CD4-positive, alpha-beta T cell (primary cell): Measurements from ENCODE around the gene DPPA4. TPM values are rescaled to one million over a fixed set of nuclear protein-coding genes. Genes with fewer than 3 reads are reported as not detected.

Experiments
- ATAC-seq: fragments of 200-7000 bp; cut with Tn5 transposase; one replicate; pipeline ENCODE4 v1.10.0; 2022; ENCODE audit warnings: mild to moderate bottlenecking; ENCODE audit not compliant: poor library complexity
- CTCF ChIA-PET: fragments of 350-600 bp; sonication (Branson Sonifier 250); formaldehyde crosslinking; loops from one replicate; lab custom pipeline; 2021; ENCODE audit warnings: antibody characterized with exemption, inconsistent platforms; lab: Charles Lee
- POLR2A ChIA-PET: fragments of 350-600 bp; sonication (Branson Sonifier 250); formaldehyde crosslinking; loops from one replicate; lab custom pipeline; 2021; ENCODE audit warnings: antibody characterized with exemption, inconsistent platforms; lab: Charles Lee
- DNase-seq, 14 experiments: peaks; one replicate each; pipeline ENCODE4 v3.0.0-alpha.2; 2013 to 2020; ENCODE audit warnings: mixed read lengths in 2 of 14
- H3K27ac ChIP-seq, 2 donors: one replicate each; pipeline versions ENCODE4 v1.5.1 to v1.7.0; 2013; ENCODE audit warnings: low read length in 2 of 2, low read depth in 1 of 2, mild to moderate bottlenecking in 1 of 2
- H3K27me3 ChIP-seq, 2 experiments: 1 replicate in 1 of 2; 2 replicates in 1 of 2; pipeline versions ENCODE4 v1.6.1 to v1.7.0; 2013; ENCODE audit warnings: low read length in 2 of 2, control low read depth in 1 of 2, mild to moderate bottlenecking in 1 of 2, moderate library complexity in 1 of 2; ENCODE audit not compliant: insufficient read depth in 2 of 2, control insufficient read depth in 1 of 2
- H3K36me3 ChIP-seq: one replicate; pipeline ENCODE4 v1.6.1; 2013; ENCODE audit warnings: low read length, control low read depth; ENCODE audit not compliant: insufficient read depth
- H3K4me1 ChIP-seq: one replicate; pipeline ENCODE4 v1.6.1; 2013; ENCODE audit warnings: low read length, control low read depth; ENCODE audit not compliant: insufficient read depth
- H3K4me3 ChIP-seq: one replicate; pipeline ENCODE4 v1.5.1; 2013; ENCODE audit warnings: mild to moderate bottlenecking, low read length, moderate library complexity
- H3K9me3 ChIP-seq, 2 experiments: 1 replicate in 1 of 2; 2 replicates in 1 of 2; pipeline versions ENCODE4 v1.6.1 to v1.7.0; 2013; ENCODE audit warnings: low read length in 2 of 2, mild to moderate bottlenecking in 2 of 2, control low read depth in 1 of 2, moderate library complexity in 1 of 2; ENCODE audit not compliant: control insufficient read depth in 1 of 2, insufficient read depth in 1 of 2
- H3K27ac Mint-ChIP-seq: one replicate; pipeline ENCODE4 v1.8.0; 2020; ENCODE audit warnings: mixed read lengths
- H3K27me3 Mint-ChIP-seq: one replicate; pipeline ENCODE4 v1.8.0; 2021; ENCODE audit warnings: mixed read lengths
- H3K36me3 Mint-ChIP-seq: one replicate; pipeline ENCODE4 v1.8.0; 2021; ENCODE audit warnings: low read depth, mixed read lengths
- H3K4me1 Mint-ChIP-seq: one replicate; pipeline ENCODE4 v1.8.0; 2021; ENCODE audit warnings: low read depth, mixed read lengths
- H3K4me3 Mint-ChIP-seq: one replicate; pipeline ENCODE4 v1.8.0; 2020; ENCODE audit warnings: mild to moderate bottlenecking, mixed read lengths
- H3K9me3 Mint-ChIP-seq: one replicate; pipeline ENCODE4 v1.8.0; 2020; ENCODE audit warnings: mixed read lengths
- intact Hi-C, 2 experiments: fragments of 100-400 bp; cut with DNase I in 1 of 2; cut with micrococcal nuclease in 1 of 2; formaldehyde crosslinking; loops; one replicate each; pipeline versions ENCODE4 v1.15.1 to v1.9.0; 2023 to 2025; cut with DNase I, micrococcal nuclease
- total RNA-seq, 174 experiments: library from RNA in 2 of 174; stranded (reverse) in 2 of 174; gene quantifications; one replicate each; pipeline ENCODE4 v1.2.3 and lab custom pipeline; 2021 to 2026
- TF ChIP-seq, protein P1 (sequence below): fragments of 200-600 bp; IDR thresholded peaks from one replicate; pipeline ENCODE4 v1.8.0; 2022; ENCODE audit warnings: antibody characterized with exemption, mild to moderate bottlenecking

DPPA4 gene
- total RNA-seq, 2 experiments from 2014 or later, result 2.5 to 3.6 TPM

DNA sequence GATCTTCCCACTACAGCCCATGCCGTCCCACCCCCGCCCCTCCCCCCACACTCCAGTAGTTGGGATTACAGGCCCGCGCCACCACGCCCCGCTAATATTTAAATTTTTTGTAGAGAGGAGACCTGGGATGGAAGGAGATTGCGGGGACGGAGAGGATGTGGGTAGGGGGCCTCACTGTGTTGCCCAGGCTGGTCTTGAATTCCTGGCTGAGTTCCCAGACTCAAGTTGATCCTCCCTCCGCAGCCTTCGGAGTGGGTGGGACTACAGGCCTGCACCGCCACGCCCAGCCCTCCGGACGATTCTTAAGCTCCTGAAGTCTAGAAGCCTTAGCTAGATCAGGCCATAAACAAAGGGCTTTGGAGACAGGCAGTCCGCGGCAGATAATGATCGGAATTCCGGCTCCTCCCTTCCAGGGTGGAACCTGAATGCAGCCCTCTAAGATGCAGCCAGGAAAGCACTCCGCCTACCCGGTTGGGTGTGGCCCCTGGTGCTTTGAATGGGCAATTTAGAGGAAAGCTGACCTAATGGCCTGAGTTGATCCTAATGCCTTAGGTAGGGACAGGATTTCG, 21.1 kb downstream of the DPPA4 start, which contains the start of gene DPPA2:
Gene DPPA2 (minus strand): TSS at position 356 of the 569 bp plus-strand sequence. CDS start 1,975 bp downstream, outside the sequence.
- Histone ChIP-seq H3K9me3 (no peaks in the 10 kb centered on the region), H3K27ac (no peak within 1 kb of the TSS), H3K4me1 (no peaks in the 10 kb centered on the region), H3K4me3 (no peak within 1 kb of the TSS), H3K36me3 (no peaks in the 10 kb centered on the region), H3K27me3 (no peaks in the 10 kb centered on the region)
- Mint-ChIP-seq H3K27ac (no peak within 1 kb of the TSS), H3K36me3 (no peaks in the 10 kb centered on the region), H3K27me3 (no peaks in the 10 kb centered on the region), H3K4me3 (no peak within 1 kb of the TSS), H3K9me3 (no peaks in the 10 kb centered on the region), H3K4me1 (no peaks in the 10 kb centered on the region)
- ATAC-seq (no peak), DNase-seq (no peak)
- TF ChIP-seq, protein P1, sequence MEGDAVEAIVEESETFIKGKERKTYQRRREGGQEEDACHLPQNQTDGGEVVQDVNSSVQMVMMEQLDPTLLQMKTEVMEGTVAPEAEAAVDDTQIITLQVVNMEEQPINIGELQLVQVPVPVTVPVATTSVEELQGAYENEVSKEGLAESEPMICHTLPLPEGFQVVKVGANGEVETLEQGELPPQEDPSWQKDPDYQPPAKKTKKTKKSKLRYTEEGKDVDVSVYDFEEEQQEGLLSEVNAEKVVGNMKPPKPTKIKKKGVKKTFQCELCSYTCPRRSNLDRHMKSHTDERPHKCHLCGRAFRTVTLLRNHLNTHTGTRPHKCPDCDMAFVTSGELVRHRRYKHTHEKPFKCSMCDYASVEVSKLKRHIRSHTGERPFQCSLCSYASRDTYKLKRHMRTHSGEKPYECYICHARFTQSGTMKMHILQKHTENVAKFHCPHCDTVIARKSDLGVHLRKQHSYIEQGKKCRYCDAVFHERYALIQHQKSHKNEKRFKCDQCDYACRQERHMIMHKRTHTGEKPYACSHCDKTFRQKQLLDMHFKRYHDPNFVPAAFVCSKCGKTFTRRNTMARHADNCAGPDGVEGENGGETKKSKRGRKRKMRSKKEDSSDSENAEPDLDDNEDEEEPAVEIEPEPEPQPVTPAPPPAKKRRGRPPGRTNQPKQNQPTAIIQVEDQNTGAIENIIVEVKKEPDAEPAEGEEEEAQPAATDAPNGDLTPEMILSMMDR, result no peak
- ChIA-PET CTCF (no interaction called here), POLR2A (no interaction called here)
- intact Hi-C loops, result no loop called here

DNA sequence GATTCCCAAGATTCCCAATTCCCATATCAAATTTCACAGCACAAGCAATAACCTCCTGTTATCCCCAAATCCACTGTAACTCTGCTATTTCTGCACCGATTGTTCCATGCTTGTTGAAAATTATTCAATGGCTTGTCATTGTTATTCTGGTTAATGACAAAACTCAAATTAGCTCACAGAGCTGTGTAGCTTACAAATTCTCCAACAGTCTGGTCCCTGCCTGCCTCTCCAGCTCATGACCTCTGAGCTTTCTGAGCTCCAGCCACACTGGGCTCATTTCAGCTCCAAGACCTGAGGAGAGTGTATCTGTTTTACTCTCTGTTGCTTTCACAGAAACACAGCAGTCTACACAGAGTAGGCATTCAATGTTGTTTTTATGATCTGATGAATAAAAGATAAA, 24.3 kb downstream of the DPPA4 start:
- Histone ChIP-seq H3K27ac (no peak overlapping the region), H3K4me1 (no peaks in the 10 kb centered on the region), H3K9me3 (peaks cover 0 to 4% of the 10 kb centered on the region in 2 experiments), H3K36me3 (no peaks in the 10 kb centered on the region), H3K4me3 (no peak overlapping the region), H3K27me3 (no peaks in the 10 kb centered on the region)
- Mint-ChIP-seq H3K27me3 (no peaks in the 10 kb centered on the region), H3K36me3 (no peaks in the 10 kb centered on the region), H3K4me3 (no peak overlapping the region), H3K27ac (no peak overlapping the region), H3K9me3 (no peaks in the 10 kb centered on the region), H3K4me1 (no peaks in the 10 kb centered on the region)
- ChIA-PET CTCF (no interaction called here), POLR2A (no interaction called here)
- TF ChIP-seq, protein P1, result no peak
- intact Hi-C loops, result no loop called here
- ATAC-seq, result no peak
- DNase-seq, result no peak

DNA sequence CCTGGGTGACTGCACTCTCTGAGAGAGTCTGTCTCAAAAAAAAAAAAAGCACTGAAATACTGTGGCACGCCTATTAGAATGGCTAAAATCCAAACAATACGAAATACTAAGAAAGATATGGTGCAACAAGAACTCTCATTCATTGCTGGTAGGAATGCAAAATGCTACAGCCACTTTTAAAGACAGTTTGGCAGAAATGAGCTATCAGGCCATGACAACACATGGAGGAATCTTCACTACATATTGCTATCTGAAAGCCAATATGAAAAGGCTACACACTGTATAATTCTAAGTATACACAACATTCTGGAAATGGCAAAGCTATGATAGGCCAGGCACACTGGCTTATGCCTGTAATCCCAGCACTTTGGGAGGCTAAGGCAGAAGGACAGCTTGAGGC, 39.9 kb downstream of the DPPA4 start:
- ATAC-seq (no peak), DNase-seq (no peak)
- Mint-ChIP-seq H3K9me3 (no peaks in the 10 kb centered on the region), H3K27ac (no peak overlapping the region), H3K4me1 (no peaks in the 10 kb centered on the region), H3K27me3 (no peaks in the 10 kb centered on the region), H3K4me3 (no peak overlapping the region), H3K36me3 (no peaks in the 10 kb centered on the region)
- no peak overlapping the region for H3K4me3 ChIP-seq
- ChIA-PET POLR2A (no interaction called here), CTCF (no interaction called here)
- H3K36me3 ChIP-seq, result no peaks in the 10 kb centered on the region
- no peaks in the 10 kb centered on the region for H3K4me1 ChIP-seq
- no peaks in the 10 kb centered on the region for H3K27me3 ChIP-seq
- TF ChIP-seq, protein P1, result no peak
- H3K9me3 ChIP-seq, result no peaks in the 10 kb centered on the region
- intact Hi-C loops, result no loop called here
- no peak overlapping the region for H3K27ac ChIP-seq
